Loucy (cell line): ENCODE data around the gene NPEPL1.

Experiments used
- EZH2phosphoT487 ChIP-seq: fragments of 200-600 bp; IDR thresholded peaks from 2 replicates; pipeline ENCODE4 v1.6.1; 2018; ENCODE audit warnings: antibody characterized with exemption, mild to moderate bottlenecking, moderate library complexity, borderline replicate concordance
- TF ChIP-seq, protein P1 (sequence below): fragments of 200-600 bp; sonication (generic); conservative IDR thresholded peaks from 2 replicates; pipeline ENCODE4 v1.5.1; 2014; ENCODE audit warnings: mild to moderate bottlenecking, antibody characterized with exemption, low read length

GRCh38 chr20:58675641-58676040 lies 17.0 kb upstream of the NPEPL1 start:
- TF ChIP-seq, protein P1, sequence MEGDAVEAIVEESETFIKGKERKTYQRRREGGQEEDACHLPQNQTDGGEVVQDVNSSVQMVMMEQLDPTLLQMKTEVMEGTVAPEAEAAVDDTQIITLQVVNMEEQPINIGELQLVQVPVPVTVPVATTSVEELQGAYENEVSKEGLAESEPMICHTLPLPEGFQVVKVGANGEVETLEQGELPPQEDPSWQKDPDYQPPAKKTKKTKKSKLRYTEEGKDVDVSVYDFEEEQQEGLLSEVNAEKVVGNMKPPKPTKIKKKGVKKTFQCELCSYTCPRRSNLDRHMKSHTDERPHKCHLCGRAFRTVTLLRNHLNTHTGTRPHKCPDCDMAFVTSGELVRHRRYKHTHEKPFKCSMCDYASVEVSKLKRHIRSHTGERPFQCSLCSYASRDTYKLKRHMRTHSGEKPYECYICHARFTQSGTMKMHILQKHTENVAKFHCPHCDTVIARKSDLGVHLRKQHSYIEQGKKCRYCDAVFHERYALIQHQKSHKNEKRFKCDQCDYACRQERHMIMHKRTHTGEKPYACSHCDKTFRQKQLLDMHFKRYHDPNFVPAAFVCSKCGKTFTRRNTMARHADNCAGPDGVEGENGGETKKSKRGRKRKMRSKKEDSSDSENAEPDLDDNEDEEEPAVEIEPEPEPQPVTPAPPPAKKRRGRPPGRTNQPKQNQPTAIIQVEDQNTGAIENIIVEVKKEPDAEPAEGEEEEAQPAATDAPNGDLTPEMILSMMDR: no peak
- no peak for TF ChIP-seq EZH2phosphoT487
